Measurements from ENCODE around the gene NPC1L1.

The NPC1L1 gene

GRCh38 chr7:44465490-44465889, 75.6 kb downstream of the NPC1L1 start:
- CTCF ChIA-PET, result interaction anchor here (1.0 to 2.0 kb wide), 5 partner anchors 9 to 225 kb away, joined by 3 to 5 read pairs (median 4); no protein-coding TSS in a partner anchor
- POLR2A ChIA-PET, result no interaction called here
- DNase-seq (ENCODE audit: extremely low spot score), result no peak
- no peak for TF ChIP-seq CTCF (IDR thresholded peaks at IDR 0.05; ENCODE audit: control extremely low read depth, extremely low read depth, low read depth, missing control alignments)

DNA sequence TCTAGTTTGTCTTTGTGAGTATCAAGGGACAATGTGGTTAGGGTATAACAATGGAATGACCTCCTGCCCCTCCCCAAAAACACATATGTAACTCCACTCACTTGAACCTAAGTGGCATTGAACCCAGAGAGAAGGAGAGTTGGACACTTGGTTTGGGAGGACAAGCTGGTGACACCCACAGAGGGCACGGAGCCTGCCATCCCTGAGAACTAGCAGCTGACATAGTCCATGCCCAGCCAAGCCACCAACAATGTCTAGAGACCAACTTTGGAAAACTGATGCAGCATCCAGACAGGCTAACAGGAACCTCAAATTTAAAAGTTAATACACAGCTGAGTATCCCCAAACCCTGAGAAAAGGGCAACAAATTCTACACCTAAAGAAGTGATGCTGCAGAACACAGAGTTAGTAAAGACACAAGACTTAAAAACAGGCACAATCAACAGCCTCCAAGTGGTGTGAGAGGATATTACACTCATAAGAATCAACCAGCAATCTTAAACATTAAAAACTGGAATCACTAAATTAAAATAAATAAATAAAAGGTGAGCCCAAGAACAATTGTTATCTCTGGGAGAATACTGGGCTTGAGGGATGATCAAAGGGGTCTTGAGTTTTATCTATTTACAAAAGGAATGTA, 77.8 kb downstream of the NPC1L1 start:
- ChIA-PET POLR2A (interaction anchor here (0.5 kb wide), 1 partner anchor 562 kb away, joined by 5 read pairs; no protein-coding TSS in a partner anchor), CTCF (interaction anchor here (0.6 to 3.1 kb wide), 8 partner anchors 11 to 222 kb away, joined by 3 to 18 read pairs (median 3); no protein-coding TSS in a partner anchor)
- DNase-seq (ENCODE audit: extremely low spot score), result no peak
- peak; percentile 7 for TF ChIP-seq CTCF (IDR thresholded peaks at IDR 0.05; ENCODE audit: control extremely low read depth, extremely low read depth, low read depth, missing control alignments)

Measured in GM10248 (cell line).